GM12891 (cell line): ENCODE measurements around the gene ZNF487.

Experiments used
- POLR2A ChIP-seq: IDR thresholded peaks from 2 replicates; pipeline ENCODE4 v1.6.1; 2011; ENCODE audit warnings: low read depth, low read length, control low read depth
- POLR2AphosphoS5 ChIP-seq: IDR thresholded peaks from 2 replicates; pipeline ENCODE4 v1.6.1; 2011; ENCODE audit warnings: low read depth, low read length, control low read depth

DNA sequence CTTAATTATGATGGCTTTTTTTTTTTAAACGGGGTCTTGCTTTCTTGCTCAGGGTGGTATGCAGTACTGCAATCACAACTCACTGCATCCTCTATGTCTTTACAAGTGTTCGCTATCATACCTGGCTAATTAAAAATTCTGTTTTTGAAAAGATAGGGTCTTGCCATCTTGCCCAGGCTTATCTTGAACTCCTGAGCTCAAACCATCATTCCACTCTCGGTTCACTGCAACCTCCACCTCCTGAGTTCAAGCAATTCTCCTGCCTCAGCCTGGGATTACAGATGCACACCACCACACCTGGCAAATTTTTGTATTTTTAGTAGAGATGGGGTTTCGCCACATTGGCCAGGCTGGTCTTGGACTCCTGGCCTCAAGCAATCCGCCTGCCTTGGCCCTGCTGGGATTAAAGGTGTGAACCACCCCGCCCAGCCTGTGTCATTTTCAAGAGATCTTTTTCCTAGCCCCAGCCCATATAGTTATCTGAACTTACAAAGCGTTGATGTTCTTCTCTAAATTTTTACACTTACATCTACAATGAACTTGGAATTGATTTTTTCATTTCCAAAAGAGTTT, 33.9 kb upstream of the ZNF487 start:
- no peak for TF ChIP-seq POLR2A
- no peak for TF ChIP-seq POLR2AphosphoS5
